Fibroblast of skin of abdomen (primary cell): ENCODE measurements around the gene PHTF2.
A peak's percentile ranks its signal among the peaks of the same experiment; 100 is the strongest.

Source experiments
- DNase-seq: peaks from one replicate; pipeline ENCODE4 v3.0.0-alpha.2; 2013

Gene PHTF2

GRCh38 chr7:77794000-77794399 lies 4.6 kb upstream of the PHTF2 start:
- DNase-seq, result no peak

GRCh38 chr7:77796109-77796508 lies 2.5 kb upstream of the PHTF2 start:
- no peak for DNase-seq

GRCh38 chr7:77796960-77797359 lies 1.6 kb upstream of the PHTF2 start:
- no peak for DNase-seq

GRCh38 chr7:77797734-77798393 lies 709 bp upstream of the PHTF2 start:
- DNase-seq, result no peak

GRCh38 chr7:77799078-77799964 lies 748 bp downstream of the PHTF2 start:
- DNase-seq, result peak; percentile 31

- peak; percentile 9 for DNase-seq
Measured at GRCh38 chr7:77800158-77800557, 1.6 kb downstream of the PHTF2 start.

GRCh38 chr7:77800730-77801129 lies 2.2 kb downstream of the PHTF2 start:
- no peak for DNase-seq

- no peak for DNase-seq
Measured at GRCh38 chr7:77802557-77803405, 4.2 kb downstream of the PHTF2 start.

GRCh38 chr7:77806425-77806824 lies 7.9 kb downstream of the PHTF2 start:
- DNase-seq, result no peak

- DNase-seq, result no peak
Measured at GRCh38 chr7:77808517-77808916, 9.9 kb downstream of the PHTF2 start.

- DNase-seq, result peak; percentile 13
Measured at GRCh38 chr7:77811516-77812289, 13.1 kb downstream of the PHTF2 start.

- DNase-seq, result peak; percentile 75
Measured at GRCh38 chr7:77812290-77812685, 13.7 kb downstream of the PHTF2 start.

GRCh38 chr7:77813180-77813579 lies 14.6 kb downstream of the PHTF2 start:
- DNase-seq, result no peak

GRCh38 chr7:77819021-77819420 lies 20.4 kb downstream of the PHTF2 start:
- DNase-seq, result no peak

GRCh38 chr7:77820967-77821366 lies 22.4 kb downstream of the PHTF2 start:
- DNase-seq, result no peak

- DNase-seq, result no peak
Measured at GRCh38 chr7:77822269-77822668, 23.7 kb downstream of the PHTF2 start.

GRCh38 chr7:77823787-77824186 lies 25.2 kb downstream of the PHTF2 start:
- no peak for DNase-seq

- no peak for DNase-seq
Measured at GRCh38 chr7:77824636-77825035, 26.1 kb downstream of the PHTF2 start.

- no peak for DNase-seq
Measured at GRCh38 chr7:77825131-77825530, 26.6 kb downstream of the PHTF2 start.

GRCh38 chr7:77826300-77826699 lies 27.7 kb downstream of the PHTF2 start:
- DNase-seq, result no peak

- no peak for DNase-seq
Measured at GRCh38 chr7:77827999-77828398, 29.4 kb downstream of the PHTF2 start.

GRCh38 chr7:77830649-77831355 lies 32.2 kb downstream of the PHTF2 start:
- no peak for DNase-seq
